Measurements from ENCODE around the gene DIDO1. TPM values are rescaled to one million over a fixed set of nuclear protein-coding genes. Genes with fewer than 3 reads are reported as not detected.

The DIDO1 gene
- total RNA-seq, 1 donor from 2014 or later = 58.7 TPM

GRCh38 chr20:62902926-62903615 is 23.2 kb downstream of the DIDO1 start:
- peaks cover 0 to 58% of the 10 kb centered on the region in 2 donors for H3K36me3 ChIP-seq
- H3K4me1 ChIP-seq = peaks cover 25% of the 10 kb centered on the region
- H3K27me3 ChIP-seq = no peaks in the 10 kb centered on the region
- no peak overlapping the region for H3K27ac ChIP-seq
- DNase-seq (ENCODE audit: extremely low spot score in 2 of 2) = no peak
- TF ChIP-seq POLR2AphosphoS5 (IDR thresholded peaks at IDR 0.05; ENCODE audit: insufficient read depth in 1 of 2, low read depth in 1 of 2) (no peak), POLR2A (IDR thresholded peaks at IDR 0.05) (no peak), CTCF (IDR thresholded peaks at IDR 0.05) (no peak)
- H3K4me3 ChIP-seq = no peak overlapping the region
- intact Hi-C loops (cut with DNase I) = loop anchor here (5.0 kb wide), 1 partner anchor 104 kb away; the partner anchor contains the start of gene BHLHE23
- no peaks in the 10 kb centered on the region for H3K9me3 ChIP-seq

GRCh38 chr20:62901891-62902290 is 24.4 kb downstream of the DIDO1 start:
- TF ChIP-seq POLR2AphosphoS5 (IDR thresholded peaks at IDR 0.05; ENCODE audit: insufficient read depth in 1 of 2, low read depth in 1 of 2) = no peak
- no peak for TF ChIP-seq CTCF (IDR thresholded peaks at IDR 0.05)
- TF ChIP-seq POLR2A (IDR thresholded peaks at IDR 0.05) = no peak
- DNase-seq (ENCODE audit: extremely low spot score in 2 of 2) = no peak
- Histone ChIP-seq H3K36me3 (peaks cover 0 to 46% of the 10 kb centered on the region in 2 donors), H3K27me3 (no peaks in the 10 kb centered on the region), H3K9me3 (no peaks in the 10 kb centered on the region), H3K4me1 (peaks cover 33% of the 10 kb centered on the region), H3K4me3 (no peak overlapping the region), H3K27ac (no peak overlapping the region)
- intact Hi-C loops (cut with DNase I) = loop anchor here (5.0 kb wide), 1 partner anchor 105 kb away; the partner anchor contains the start of gene BHLHE23

DNA sequence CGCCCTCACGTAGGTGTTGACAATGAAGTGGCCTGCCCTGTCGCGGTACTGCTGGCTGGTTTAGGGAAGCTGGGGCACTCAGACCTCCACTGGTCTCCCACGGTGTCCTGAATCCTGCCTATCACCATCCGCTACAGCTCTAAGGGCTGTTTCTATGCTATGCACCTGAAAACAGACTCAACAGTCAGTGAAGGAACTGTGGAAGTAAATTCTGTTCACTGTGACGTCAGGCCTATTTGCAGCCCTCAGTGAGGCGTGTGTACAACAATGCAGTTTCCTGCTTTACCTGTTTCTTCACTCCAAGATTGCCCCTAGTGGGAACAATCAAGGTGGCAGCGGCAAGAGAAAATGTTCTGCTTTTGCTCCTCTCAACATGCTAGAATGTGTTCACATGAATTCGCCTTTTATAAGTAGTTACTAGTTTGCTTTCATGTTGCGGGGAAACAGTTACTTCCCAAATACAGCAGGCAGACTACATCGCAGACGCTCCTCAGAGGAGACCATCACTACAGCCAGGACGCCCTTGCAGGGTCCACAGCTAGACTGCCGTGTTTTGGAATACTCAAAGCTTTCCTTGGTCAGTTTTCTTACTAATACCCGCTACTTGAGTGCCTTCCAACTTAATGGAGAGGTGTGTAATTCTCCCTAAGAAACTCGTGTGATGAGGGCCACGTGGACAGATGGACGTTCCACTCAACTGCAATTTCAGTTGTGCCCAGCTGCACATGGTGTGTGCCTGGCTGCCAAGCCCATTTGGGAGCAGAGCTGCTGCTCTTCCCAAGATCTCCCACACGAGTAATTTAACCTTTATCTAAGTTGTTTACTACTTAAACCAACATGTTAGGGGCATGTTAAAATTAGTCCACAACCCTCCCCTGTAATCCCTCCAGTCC is 25.4 kb downstream of the DIDO1 start:
- Histone ChIP-seq H3K27me3 (no peaks in the 10 kb centered on the region), H3K4me3 (no peak overlapping the region), H3K36me3 (peaks cover 0 to 41% of the 10 kb centered on the region in 2 donors), H3K9me3 (no peaks in the 10 kb centered on the region), H3K27ac (peak overlapping the region; percentile 22), H3K4me1 (peaks cover 33% of the 10 kb centered on the region)
- TF ChIP-seq POLR2A (IDR thresholded peaks at IDR 0.05) = no peak
- no peak for TF ChIP-seq CTCF (IDR thresholded peaks at IDR 0.05)
- no peak for TF ChIP-seq POLR2AphosphoS5 (IDR thresholded peaks at IDR 0.05; ENCODE audit: insufficient read depth in 1 of 2, low read depth in 1 of 2)
- no peak for DNase-seq (ENCODE audit: extremely low spot score in 2 of 2)
- intact Hi-C loops (cut with DNase I) = loop anchor here (5.0 kb wide), 1 partner anchor 106 kb away; the partner anchor contains the start of gene BHLHE23

- Histone ChIP-seq H3K27me3 (no peaks in the 10 kb centered on the region), H3K27ac (peak overlapping the region; percentile 41), H3K4me1 (peaks cover 33% of the 10 kb centered on the region), H3K36me3 (peaks cover 0 to 38% of the 10 kb centered on the region in 2 donors), H3K9me3 (no peaks in the 10 kb centered on the region), H3K4me3 (no peak overlapping the region)
- peak; percentile 66 to 85 (median 73) for TF ChIP-seq CTCF (IDR thresholded peaks at IDR 0.05)
- peak in 1 of 2 donors; percentile 76 for TF ChIP-seq POLR2AphosphoS5 (IDR thresholded peaks at IDR 0.05; ENCODE audit: insufficient read depth in 1 of 2, low read depth in 1 of 2)
- TF ChIP-seq POLR2A (IDR thresholded peaks at IDR 0.05) = no peak
- intact Hi-C loops (cut with DNase I) = loop anchor here (5.0 kb wide), 1 partner anchor 107 kb away; the partner anchor contains the start of gene BHLHE23
- no peak for DNase-seq (ENCODE audit: extremely low spot score in 2 of 2)
Observed at GRCh38 chr20:62900052-62900691, 26.1 kb downstream of the DIDO1 start.

Data from vagina (tissue), 2 donors.